Measurements from ENCODE around the gene DAPK2.

Gene DAPK2

DNA sequence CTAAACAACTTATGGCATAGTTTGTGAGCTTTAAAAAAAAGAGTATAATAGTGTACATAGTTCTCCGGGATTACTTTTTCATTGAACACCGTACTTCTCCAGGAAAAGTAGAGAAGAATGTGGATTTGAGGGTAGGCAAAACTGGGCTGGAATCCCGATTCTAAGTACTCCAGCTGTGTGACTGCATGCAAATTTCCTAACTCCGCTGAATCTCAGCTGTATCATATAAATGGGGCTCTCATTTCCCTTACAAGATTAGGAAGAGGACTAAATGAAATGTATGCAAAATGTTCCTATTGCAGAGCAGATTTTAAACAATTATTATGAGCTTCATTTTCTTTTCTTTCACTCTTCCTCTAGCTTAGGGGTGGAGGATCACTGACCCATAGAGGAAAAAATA, 142.2 kb downstream of the DAPK2 start:
- Histone ChIP-seq H3K79me1 (ENCODE audit: low read length) (peaks cover 1% of the 10 kb centered on the region), H3K23ac (ENCODE audit: low read length) (no peak overlapping the region), H2BK12ac (ENCODE audit: low read length) (no peak overlapping the region), H3K18ac (ENCODE audit: low read length) (no peak overlapping the region), H3K4me2 (ENCODE audit: low read length) (no peak overlapping the region), H3K14ac (ENCODE audit: low read length) (no peak overlapping the region), H3K79me2 (ENCODE audit: control insufficient read depth, insufficient read depth, low read length, poor library complexity) (no peaks in the 10 kb centered on the region), H3K36me3 (ENCODE audit: control insufficient read depth in 1 of 2, insufficient read depth in 2 of 2, low read length in 2 of 2) (no peaks in the 10 kb centered on the region), H3K4me3 (ENCODE audit: low read depth, low read length) (no peak overlapping the region), H2AK5ac (ENCODE audit: low read length) (no peak overlapping the region), H3K27ac (ENCODE audit: low read depth, low read length) (no peak overlapping the region), H3K9me3 (ENCODE audit: insufficient read depth, low read depth, low read length) (peaks cover 2% of the 10 kb centered on the region), H4K12ac (ENCODE audit: low read depth, low read length) (no peak overlapping the region), H3K4me1 (ENCODE audit: control insufficient read depth in 1 of 2, insufficient read depth in 2 of 2, low read length in 2 of 2) (peaks cover 0 to 5% of the 10 kb centered on the region in 2 experiments), H2AFZ (ENCODE audit: insufficient read depth, low read length, poor library complexity) (no peak overlapping the region), H4K91ac (ENCODE audit: low read depth, low read length) (no peak overlapping the region), H3K27me3 (ENCODE audit: insufficient read depth, low read length) (no peaks in the 10 kb centered on the region), H4K8ac (ENCODE audit: low read depth, low read length) (no peak overlapping the region), H2BK120ac (ENCODE audit: insufficient read depth, low read length, poor library complexity) (no peak overlapping the region), H3K4ac (ENCODE audit: low read depth, low read length) (no peak overlapping the region), H3K9ac (ENCODE audit: low read length) (no peak overlapping the region), H2BK5ac (ENCODE audit: low read depth, low read length, poor library complexity) (no peak overlapping the region)
- no peak for DNase-seq
- no CpG with 5 or more reads among the region's 4 CpGs for WGBS (ENCODE audit: extremely low coverage, insufficient coverage, insufficient read length)

DNA sequence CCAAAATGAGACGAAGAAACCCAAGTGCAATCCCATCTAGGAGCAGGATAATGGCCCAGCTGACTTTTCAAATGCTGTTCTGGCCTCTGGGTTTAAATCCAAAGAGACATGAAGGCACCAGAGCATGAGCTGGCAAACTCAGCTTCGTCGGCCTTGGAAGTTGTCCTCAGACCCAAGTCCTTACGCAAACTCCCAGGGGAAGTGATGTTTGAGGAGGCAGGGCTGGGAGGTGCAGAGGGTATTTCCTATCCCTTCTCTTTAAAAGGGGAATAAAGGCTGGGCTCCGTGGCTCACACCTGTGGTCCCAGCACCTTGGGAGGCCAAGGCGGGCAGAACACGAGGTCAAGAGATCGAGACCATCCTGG, 143.6 kb downstream of the DAPK2 start:
- H2AFZ ChIP-seq (ENCODE audit: insufficient read depth, low read length, poor library complexity) = no peak overlapping the region
- no peak overlapping the region for H3K27ac ChIP-seq (ENCODE audit: low read depth, low read length)

DNA sequence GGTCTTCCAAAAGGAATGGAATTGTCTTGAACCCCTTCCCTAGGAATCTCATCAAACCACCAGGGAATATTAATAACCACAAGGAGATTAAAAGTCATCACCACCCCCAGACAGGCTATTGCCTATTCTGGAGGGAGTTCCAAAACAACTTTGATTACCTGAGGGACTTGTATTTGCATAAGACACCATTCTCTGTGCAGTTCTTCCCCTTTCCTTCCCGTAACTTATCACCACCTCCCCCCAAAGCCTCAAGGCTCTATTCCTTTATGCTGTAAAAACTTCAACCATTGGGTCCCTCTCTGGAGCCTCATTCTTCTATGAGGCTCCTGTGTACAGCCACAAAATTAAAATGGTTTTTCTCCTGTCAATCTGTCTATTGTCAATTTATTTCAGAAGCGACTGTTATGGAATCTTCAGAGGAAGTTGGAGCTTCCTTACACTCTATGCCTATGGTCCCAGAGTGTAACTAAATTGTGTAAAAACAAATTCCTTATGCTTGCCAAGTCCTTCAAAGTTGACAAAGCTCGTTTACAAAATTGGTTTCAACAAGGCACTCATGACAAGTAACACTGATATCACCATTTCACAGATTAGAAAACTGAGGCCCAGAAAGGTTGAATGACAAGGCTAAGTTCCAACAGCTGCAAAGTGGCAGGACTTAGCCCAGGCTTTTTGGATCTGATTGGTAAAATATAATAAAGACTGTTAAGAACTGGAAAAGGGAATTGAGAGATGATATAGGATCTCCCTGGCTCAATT, 144.2 kb downstream of the DAPK2 start:
- DNase-seq = no peak
- Histone ChIP-seq H3K9ac (ENCODE audit: low read length) (no peak overlapping the region), H3K14ac (ENCODE audit: low read length) (no peak overlapping the region), H2AFZ (ENCODE audit: insufficient read depth, low read length, poor library complexity) (no peak overlapping the region), H3K27me3 (ENCODE audit: insufficient read depth, low read length) (no peaks in the 10 kb centered on the region), H4K91ac (ENCODE audit: low read depth, low read length) (no peak overlapping the region), H3K27ac (ENCODE audit: low read depth, low read length) (no peak overlapping the region), H3K18ac (ENCODE audit: low read length) (no peak overlapping the region), H3K4ac (ENCODE audit: low read depth, low read length) (no peak overlapping the region), H3K4me3 (ENCODE audit: low read depth, low read length) (no peak overlapping the region), H3K79me2 (ENCODE audit: control insufficient read depth, insufficient read depth, low read length, poor library complexity) (no peaks in the 10 kb centered on the region), H3K4me1 (ENCODE audit: control insufficient read depth in 1 of 2, insufficient read depth in 2 of 2, low read length in 2 of 2) (peaks cover under 1 to 5% of the 10 kb centered on the region in 2 experiments), H2BK5ac (ENCODE audit: low read depth, low read length, poor library complexity) (no peak overlapping the region), H2AK5ac (ENCODE audit: low read length) (no peak overlapping the region), H3K79me1 (ENCODE audit: low read length) (no peaks in the 10 kb centered on the region), H3K4me2 (ENCODE audit: low read length) (no peak overlapping the region), H4K8ac (ENCODE audit: low read depth, low read length) (no peak overlapping the region), H3K36me3 (ENCODE audit: control insufficient read depth in 1 of 2, insufficient read depth in 2 of 2, low read length in 2 of 2) (no peaks in the 10 kb centered on the region), H2BK12ac (ENCODE audit: low read length) (no peak overlapping the region), H3K9me3 (ENCODE audit: insufficient read depth, low read depth, low read length) (peaks cover 2% of the 10 kb centered on the region), H2BK120ac (ENCODE audit: insufficient read depth, low read length, poor library complexity) (no peak overlapping the region), H4K12ac (ENCODE audit: low read depth, low read length) (no peak overlapping the region), H3K23ac (ENCODE audit: low read length) (no peak overlapping the region)
- no CpG with 5 or more reads among the region's 3 CpGs for WGBS (ENCODE audit: extremely low coverage, insufficient coverage, insufficient read length)

More for the DNA sequence above, 143.6 kb downstream of the DAPK2 start:
- H3K4me3 ChIP-seq (ENCODE audit: low read depth, low read length) = no peak overlapping the region
- H4K91ac ChIP-seq (ENCODE audit: low read depth, low read length) = no peak overlapping the region
- no peak overlapping the region for H3K9ac ChIP-seq (ENCODE audit: low read length)
- no peaks in the 10 kb centered on the region for H3K36me3 ChIP-seq (ENCODE audit: control insufficient read depth in 1 of 2, insufficient read depth in 2 of 2, low read length in 2 of 2)
- no peak overlapping the region for H3K4me2 ChIP-seq (ENCODE audit: low read length)
- H3K4ac ChIP-seq (ENCODE audit: low read depth, low read length) = no peak overlapping the region
- H4K8ac ChIP-seq (ENCODE audit: low read depth, low read length) = no peak overlapping the region
- no peak overlapping the region for H2BK120ac ChIP-seq (ENCODE audit: insufficient read depth, low read length, poor library complexity)
- no CpG with 5 or more reads among the region's 8 CpGs for WGBS (ENCODE audit: extremely low coverage, insufficient coverage, insufficient read length)
- H3K79me1 ChIP-seq (ENCODE audit: low read length) = no peaks in the 10 kb centered on the region
- H3K79me2 ChIP-seq (ENCODE audit: control insufficient read depth, insufficient read depth, low read length, poor library complexity) = no peaks in the 10 kb centered on the region
- no peak overlapping the region for H2BK5ac ChIP-seq (ENCODE audit: low read depth, low read length, poor library complexity)
- no peak overlapping the region for H2BK12ac ChIP-seq (ENCODE audit: low read length)
- no peak overlapping the region for H2AK5ac ChIP-seq (ENCODE audit: low read length)
- H3K23ac ChIP-seq (ENCODE audit: low read length) = no peak overlapping the region
- H4K12ac ChIP-seq (ENCODE audit: low read depth, low read length) = no peak overlapping the region
- no peak overlapping the region for H3K18ac ChIP-seq (ENCODE audit: low read length)
- H3K27me3 ChIP-seq (ENCODE audit: insufficient read depth, low read length) = no peaks in the 10 kb centered on the region
- no peak overlapping the region for H3K14ac ChIP-seq (ENCODE audit: low read length)
- DNase-seq = no peak
- peaks cover 0 to 4% of the 10 kb centered on the region in 2 experiments for H3K4me1 ChIP-seq (ENCODE audit: control insufficient read depth in 1 of 2, insufficient read depth in 2 of 2, low read length in 2 of 2)
- peaks cover 2% of the 10 kb centered on the region for H3K9me3 ChIP-seq (ENCODE audit: insufficient read depth, low read depth, low read length)

DNA sequence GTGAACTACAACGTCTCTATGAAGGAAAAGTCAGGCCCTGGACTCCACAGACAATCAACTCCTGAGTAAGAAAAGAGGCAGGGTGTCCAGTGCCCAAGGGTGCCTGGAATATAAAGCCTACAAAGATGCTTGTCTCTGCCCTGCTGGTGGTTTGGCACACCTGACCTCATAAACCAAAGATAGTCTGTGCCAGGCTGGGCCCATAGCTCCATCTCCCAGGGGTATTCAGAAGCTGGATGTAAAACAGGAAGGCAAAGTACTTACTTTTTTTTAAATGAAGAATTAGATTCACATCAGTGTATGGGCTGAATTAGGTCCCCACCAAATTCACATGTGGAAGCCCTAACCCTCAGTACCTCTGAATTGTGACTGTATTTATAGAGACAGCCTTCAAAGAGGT, 146.0 kb downstream of the DAPK2 start:
- Histone ChIP-seq H3K23ac (ENCODE audit: low read length) (no peak overlapping the region), H3K18ac (ENCODE audit: low read length) (no peak overlapping the region), H2BK120ac (ENCODE audit: insufficient read depth, low read length, poor library complexity) (no peak overlapping the region), H2AK5ac (ENCODE audit: low read length) (no peak overlapping the region), H4K12ac (ENCODE audit: low read depth, low read length) (no peak overlapping the region), H3K14ac (ENCODE audit: low read length) (no peak overlapping the region), H4K91ac (ENCODE audit: low read depth, low read length) (no peak overlapping the region), H3K4me1 (ENCODE audit: control insufficient read depth in 1 of 2, insufficient read depth in 2 of 2, low read length in 2 of 2) (peaks cover 6 to 9% of the 10 kb centered on the region in 2 experiments), H3K79me1 (ENCODE audit: low read length) (no peaks in the 10 kb centered on the region), H2BK12ac (ENCODE audit: low read length) (no peak overlapping the region), H3K4ac (ENCODE audit: low read depth, low read length) (no peak overlapping the region), H3K4me2 (ENCODE audit: low read length) (no peak overlapping the region), H3K36me3 (ENCODE audit: control insufficient read depth in 1 of 2, insufficient read depth in 2 of 2, low read length in 2 of 2) (no peaks in the 10 kb centered on the region), H3K4me3 (ENCODE audit: low read depth, low read length) (no peak overlapping the region), H4K8ac (ENCODE audit: low read depth, low read length) (no peak overlapping the region), H3K79me2 (ENCODE audit: control insufficient read depth, insufficient read depth, low read length, poor library complexity) (no peaks in the 10 kb centered on the region), H3K9me3 (ENCODE audit: insufficient read depth, low read depth, low read length) (peaks cover 2% of the 10 kb centered on the region), H3K9ac (ENCODE audit: low read length) (no peak overlapping the region), H2BK5ac (ENCODE audit: low read depth, low read length, poor library complexity) (no peak overlapping the region), H3K27me3 (ENCODE audit: insufficient read depth, low read length) (no peaks in the 10 kb centered on the region), H2AFZ (ENCODE audit: insufficient read depth, low read length, poor library complexity) (no peak overlapping the region), H3K27ac (ENCODE audit: low read depth, low read length) (no peak overlapping the region)
- WGBS (ENCODE audit: extremely low coverage, insufficient coverage, insufficient read length) = no CpG with 5 or more reads among the region's 1 CpG
- no peak for DNase-seq
